Measurements from ENCODE around the gene ARHGEF11. TPM values are rescaled to one million over a fixed set of nuclear protein-coding genes. Genes with fewer than 3 reads are reported as not detected.

ARHGEF11 gene
- total RNA-seq, 1 experiment from 2014 or later, result 55.5 TPM

- ChIA-PET CTCF (no interaction called here), POLR2A (no interaction called here)
- Histone ChIP-seq H3K4me1 (ENCODE audit: control insufficient read depth, insufficient read depth, low read length) (peaks cover 14% of the 10 kb centered on the region), H3K27ac (ENCODE audit: low read length) (no peak overlapping the region), H3K4me3 (ENCODE audit: low read depth in 2 of 2, low read length in 2 of 2) (no peak overlapping the region), H3K36me3 (ENCODE audit: control insufficient read depth, insufficient read depth, low read length) (no peaks in the 10 kb centered on the region), H3K9me3 (ENCODE audit: control insufficient read depth, insufficient read depth, low read depth, low read length) (no peaks in the 10 kb centered on the region), H3K27me3 (ENCODE audit: control insufficient read depth, insufficient read depth, low read length) (no peaks in the 10 kb centered on the region)
- TF ChIP-seq TCF7L2 (IDR thresholded peaks at IDR 0.05; ENCODE audit: low read depth, low read length) (no peak), POLR2AphosphoS5 (IDR thresholded peaks at IDR 0.05; ENCODE audit: low read depth, low read length) (no peak)
- no TSS peak for BruUV-seq (replicated peaks)
- DNase-seq (ENCODE audit: low read depth, low spot score) (no peak), ATAC-seq (no peak)
- in situ Hi-C loops (cut with HindIII; ENCODE audit: low pct_unique_long_range_greater_than_20kb, low sequenced_read_pairs), result no loop called here
- intact Hi-C loops (cut with micrococcal nuclease; ENCODE audit: unreplicated experiment), result no loop called here
Observed at GRCh38 chr1:156905176-156905575, 140.4 kb downstream of the ARHGEF11 start.

GRCh38 chr1:156904187-156904959, 141.2 kb downstream of the ARHGEF11 start:
- ATAC-seq (no peak), DNase-seq (ENCODE audit: low read depth, low spot score) (no peak)
- intact Hi-C loops (cut with micrococcal nuclease; ENCODE audit: unreplicated experiment), result no loop called here
- peaks cover 17% of the 10 kb centered on the region for H3K4me1 ChIP-seq (ENCODE audit: control insufficient read depth, insufficient read depth, low read length)
- H3K4me3 ChIP-seq (ENCODE audit: low read depth in 2 of 2, low read length in 2 of 2), result no peak overlapping the region
- TF ChIP-seq CTCF (IDR thresholded peaks at IDR 0.05) (no peak), POLR2AphosphoS5 (IDR thresholded peaks at IDR 0.05; ENCODE audit: low read depth, low read length) (no peak), SIN3A (IDR thresholded peaks at IDR 0.05; ENCODE audit: borderline replicate concordance, insufficient read depth, low read depth, low read length) (no peak), TCF7L2 (IDR thresholded peaks at IDR 0.05; ENCODE audit: low read depth, low read length) (no peak), REST (IDR thresholded peaks at IDR 0.05; ENCODE audit: insufficient read depth in 1 of 2, low read depth in 2 of 2, low read length in 1 of 2) (no peak)
- no TSS peak for BruUV-seq (replicated peaks)
- H3K27me3 ChIP-seq (ENCODE audit: control insufficient read depth, insufficient read depth, low read length), result no peaks in the 10 kb centered on the region
- in situ Hi-C loops (cut with HindIII; ENCODE audit: low pct_unique_long_range_greater_than_20kb, low sequenced_read_pairs), result no loop called here
- ChIA-PET CTCF (no interaction called here), POLR2A (no interaction called here)
- H3K27ac ChIP-seq (ENCODE audit: low read length), result no peak overlapping the region
- no peaks in the 10 kb centered on the region for H3K9me3 ChIP-seq (ENCODE audit: control insufficient read depth, insufficient read depth, low read depth, low read length)
- no peaks in the 10 kb centered on the region for H3K36me3 ChIP-seq (ENCODE audit: control insufficient read depth, insufficient read depth, low read length)

GRCh38 chr1:156903328-156904091, 142.0 kb downstream of the ARHGEF11 start:
- H3K27me3 ChIP-seq (ENCODE audit: control insufficient read depth, insufficient read depth, low read length), result no peaks in the 10 kb centered on the region
- BruUV-seq (replicated peaks), result no TSS peak
- POLR2A ChIA-PET, result no interaction called here

More at GRCh38 chr1:156903328-156904091, 142.0 kb downstream of the ARHGEF11 start:
- CTCF ChIA-PET, result no interaction called here
- in situ Hi-C loops (cut with HindIII; ENCODE audit: low pct_unique_long_range_greater_than_20kb, low sequenced_read_pairs), result no loop called here
- DNase-seq (ENCODE audit: low read depth, low spot score) (no peak), ATAC-seq (no peak)
- no peaks in the 10 kb centered on the region for H3K36me3 ChIP-seq (ENCODE audit: control insufficient read depth, insufficient read depth, low read length)
- no peak overlapping the region for H3K4me3 ChIP-seq (ENCODE audit: low read depth in 2 of 2, low read length in 2 of 2)
- H3K9me3 ChIP-seq (ENCODE audit: control insufficient read depth, insufficient read depth, low read depth, low read length), result no peaks in the 10 kb centered on the region
- intact Hi-C loops (cut with micrococcal nuclease; ENCODE audit: unreplicated experiment), result no loop called here
- peaks cover 22% of the 10 kb centered on the region for H3K4me1 ChIP-seq (ENCODE audit: control insufficient read depth, insufficient read depth, low read length)
- no peak for TF ChIP-seq CTCF (IDR thresholded peaks at IDR 0.05)
- no peak for TF ChIP-seq POLR2AphosphoS5 (IDR thresholded peaks at IDR 0.05; ENCODE audit: low read depth, low read length)
- no peak for TF ChIP-seq TCF7L2 (IDR thresholded peaks at IDR 0.05; ENCODE audit: low read depth, low read length)
- TF ChIP-seq REST (IDR thresholded peaks at IDR 0.05; ENCODE audit: insufficient read depth in 1 of 2, low read depth in 2 of 2, low read length in 1 of 2), result no peak
- no peak for TF ChIP-seq SIN3A (IDR thresholded peaks at IDR 0.05; ENCODE audit: borderline replicate concordance, insufficient read depth, low read depth, low read length)
- H3K27ac ChIP-seq (ENCODE audit: low read length), result no peak overlapping the region
